Head of caudate nucleus (tissue), 42 donors: ENCODE data around the gene FABP1.

Experiments used
- DNase-seq, 42 donors: peaks; one replicate each; pipeline versions ENCODE4 v3.0.0 to v3.0.0-alpha.2; 2020 to 2021; ENCODE audit warnings: mixed read lengths in 7 of 42
- intact Hi-C: fragments of 100-400 bp; cut with DNase I; formaldehyde crosslinking; loops from one replicate; pipeline ENCODE4 v1.15.0; 2022

The FABP1 gene

DNA sequence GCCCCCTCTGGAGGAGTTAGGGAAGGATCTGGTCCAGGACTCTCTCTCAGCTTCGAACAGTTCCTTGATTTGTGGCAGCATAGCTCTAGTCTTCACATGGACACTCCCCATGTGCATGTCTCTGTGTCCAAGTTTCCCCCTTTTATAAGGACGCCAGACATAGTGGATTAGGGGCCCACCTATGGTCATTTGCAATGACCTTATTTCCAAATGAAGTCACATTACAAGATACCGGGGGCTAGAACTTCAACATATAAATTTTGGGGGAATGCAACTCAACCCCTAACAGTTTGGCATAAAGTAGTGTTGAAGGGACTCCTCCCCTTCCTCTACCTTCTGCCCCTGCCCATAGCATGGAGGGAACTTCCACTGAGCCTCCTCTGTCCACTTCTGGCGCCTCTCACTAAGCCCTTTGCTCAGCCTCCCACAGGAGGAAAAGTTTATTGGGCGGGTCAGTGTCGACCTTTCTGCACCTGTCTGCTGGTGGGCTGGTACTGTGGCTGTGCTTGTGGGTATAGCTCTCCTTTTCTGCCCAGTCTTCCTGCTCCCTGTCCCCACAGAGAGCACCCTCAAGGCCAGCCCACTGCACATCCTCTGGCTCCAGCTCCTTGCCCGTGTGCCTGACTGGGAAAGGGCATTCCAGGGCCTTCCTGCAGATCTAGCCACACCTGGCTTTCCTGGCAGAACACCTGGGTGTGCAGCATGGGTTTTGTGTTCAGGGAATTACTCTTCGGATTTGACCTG lies 5.5 kb downstream of the FABP1 start:
- intact Hi-C loops: no loop called here
- no peak for DNase-seq

DNA sequence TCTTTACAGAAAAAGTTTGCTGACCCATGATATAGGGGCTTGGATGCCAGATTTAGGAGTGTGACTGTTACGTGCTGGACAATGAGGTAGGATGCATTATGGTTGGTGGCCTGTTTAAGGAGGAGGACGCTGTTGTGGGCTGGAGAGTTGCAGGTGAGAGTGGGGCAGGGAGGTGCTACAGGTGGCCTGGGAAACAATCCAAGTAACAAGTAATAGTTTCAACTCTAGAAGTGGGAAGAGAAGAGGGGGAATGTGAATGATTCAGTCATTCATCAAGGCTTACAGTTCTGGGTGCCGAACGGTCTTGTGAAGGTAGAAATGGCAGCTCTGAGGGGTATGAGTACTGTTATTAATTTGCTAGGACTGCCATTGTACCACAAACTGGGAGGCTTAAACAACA lies 6.2 kb downstream of the FABP1 start:
- intact Hi-C loops: no loop called here
- no peak for DNase-seq

DNA sequence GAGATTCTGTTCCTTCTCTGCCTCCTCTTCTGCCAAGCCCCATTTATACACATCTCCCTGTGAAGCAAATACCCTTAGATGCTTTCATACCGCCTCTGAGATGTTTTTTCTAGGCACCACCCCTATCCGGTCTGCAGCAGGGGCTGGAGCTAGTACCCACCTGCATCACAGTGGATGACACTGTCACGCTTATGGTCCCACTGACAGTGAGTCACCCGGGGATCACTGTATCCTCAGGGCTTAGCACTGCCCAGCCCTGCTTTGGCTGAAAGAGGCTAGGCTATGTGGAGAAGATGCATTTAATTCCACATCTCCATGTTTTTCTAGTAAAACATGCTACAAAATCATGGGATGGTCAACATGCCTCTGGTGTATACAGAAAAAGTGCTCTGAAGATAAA lies 9.9 kb downstream of the FABP1 start:
- intact Hi-C loops: no loop called here
- no peak for DNase-seq

DNA sequence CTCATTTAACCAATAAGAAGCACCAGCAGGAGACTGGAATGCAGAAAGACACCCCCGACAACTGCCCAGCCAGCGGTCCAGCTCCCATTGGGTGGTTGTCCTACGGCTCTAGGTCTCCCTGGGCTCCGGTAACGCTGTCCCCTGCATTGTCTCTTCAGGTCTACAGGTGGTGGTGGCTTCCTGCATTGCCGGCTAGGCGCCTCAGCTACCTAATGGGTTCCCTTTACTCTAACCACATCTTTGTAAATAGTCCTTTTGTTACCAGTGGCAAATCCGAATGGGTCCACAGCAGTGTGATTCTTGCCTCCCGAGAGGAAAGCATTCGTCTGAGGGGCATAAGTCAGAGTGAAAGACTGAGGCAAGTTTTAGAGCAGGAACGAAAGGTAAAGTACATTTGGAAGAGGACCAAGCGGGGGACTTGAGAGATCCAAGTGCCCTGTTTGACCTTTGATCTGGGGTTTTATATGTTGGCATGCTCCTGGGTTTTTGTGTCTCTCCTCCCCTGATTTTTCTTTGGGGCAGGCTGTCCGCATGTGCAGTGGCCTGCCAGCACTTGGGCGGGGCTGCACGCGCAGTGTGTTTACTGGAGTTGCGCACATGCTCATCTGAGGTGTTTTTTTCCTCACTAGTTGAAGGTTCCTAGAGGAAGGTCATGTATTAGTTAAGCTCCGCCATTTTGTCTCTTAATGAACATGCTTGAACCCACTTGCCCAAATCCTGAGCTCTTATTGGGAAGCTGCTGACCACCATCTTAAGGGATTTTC lies 11.0 kb downstream of the FABP1 start:
- intact Hi-C loops: no loop called here
- no peak for DNase-seq

DNA sequence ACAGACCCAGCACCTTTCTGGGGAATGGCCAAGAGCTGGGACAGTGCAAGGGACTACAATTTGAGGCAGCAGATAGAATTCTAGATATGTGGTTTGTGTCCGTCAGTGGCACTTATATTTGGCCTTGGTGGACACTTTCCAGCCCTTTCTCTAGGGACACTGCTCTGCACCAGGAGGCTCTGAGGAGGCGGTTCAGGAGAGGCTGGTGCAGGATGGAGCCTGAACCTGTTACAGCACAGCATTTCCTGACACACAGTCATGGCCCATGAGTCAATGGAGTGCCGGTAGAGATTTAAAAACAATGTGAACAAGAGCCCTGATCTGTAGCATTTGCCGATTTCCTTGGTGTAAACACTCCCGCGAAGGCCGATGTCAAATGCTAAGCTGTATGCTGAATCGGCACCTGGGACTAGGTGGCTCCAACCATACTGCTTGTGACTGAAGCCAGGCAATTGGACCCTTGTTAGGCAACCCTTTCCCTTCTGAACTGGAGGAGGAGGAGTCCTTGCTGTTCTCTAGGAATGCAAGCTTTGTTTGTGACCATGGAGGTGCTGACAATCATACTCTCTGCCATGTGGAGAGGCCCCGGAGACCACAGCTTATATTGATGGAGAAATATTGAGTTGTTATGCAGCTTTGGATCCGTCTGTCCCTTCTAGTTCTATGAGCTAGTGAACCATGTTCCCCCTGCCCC lies 11.9 kb downstream of the FABP1 start:
- intact Hi-C loops: no loop called here
- no peak for DNase-seq

DNA sequence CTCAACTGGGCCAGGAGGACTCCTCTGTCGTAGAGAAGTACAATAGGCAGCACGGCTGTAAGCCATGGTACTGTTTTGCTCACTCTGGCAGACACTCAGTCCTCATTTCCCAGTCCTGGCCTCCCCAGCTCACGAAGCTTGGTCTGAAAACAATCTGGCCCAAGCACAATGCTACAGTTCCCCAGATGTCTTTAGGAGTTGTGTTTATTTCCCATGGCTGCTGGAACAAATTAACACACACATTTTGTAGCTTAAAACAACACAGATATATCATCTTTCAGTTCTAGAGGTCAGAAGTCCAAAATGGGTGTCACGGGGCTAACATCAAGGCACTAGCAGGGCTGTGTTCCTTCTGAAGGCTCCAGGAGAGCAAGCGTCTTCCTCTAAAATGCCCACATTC lies 13.0 kb downstream of the FABP1 start:
- peak in 2 of 42 donors; percentile 8 to 9 for DNase-seq

DNA sequence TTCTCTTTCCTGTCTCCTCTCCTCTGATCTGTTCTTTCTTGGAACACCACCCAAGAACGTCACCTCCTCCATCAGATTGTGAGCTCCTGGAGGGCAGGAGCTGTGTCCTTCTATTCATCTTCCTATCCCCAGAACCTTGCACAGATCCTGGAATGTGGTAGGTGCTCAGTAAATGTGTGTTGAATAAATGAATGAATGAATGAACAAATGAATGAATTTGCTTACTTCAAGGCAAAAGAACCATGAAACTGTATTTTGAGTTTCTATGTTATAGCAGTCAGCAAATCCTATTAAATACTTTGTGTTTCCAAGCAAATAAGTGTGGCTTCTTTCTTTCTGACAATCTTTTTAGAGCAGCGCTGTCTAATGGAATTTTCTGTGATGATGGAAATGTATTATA lies 14.8 kb downstream of the FABP1 start:
- intact Hi-C loops: no loop called here
- no peak for DNase-seq

More for the DNA sequence above, 13.0 kb downstream of the FABP1 start:
- intact Hi-C loops: no loop called here

DNA sequence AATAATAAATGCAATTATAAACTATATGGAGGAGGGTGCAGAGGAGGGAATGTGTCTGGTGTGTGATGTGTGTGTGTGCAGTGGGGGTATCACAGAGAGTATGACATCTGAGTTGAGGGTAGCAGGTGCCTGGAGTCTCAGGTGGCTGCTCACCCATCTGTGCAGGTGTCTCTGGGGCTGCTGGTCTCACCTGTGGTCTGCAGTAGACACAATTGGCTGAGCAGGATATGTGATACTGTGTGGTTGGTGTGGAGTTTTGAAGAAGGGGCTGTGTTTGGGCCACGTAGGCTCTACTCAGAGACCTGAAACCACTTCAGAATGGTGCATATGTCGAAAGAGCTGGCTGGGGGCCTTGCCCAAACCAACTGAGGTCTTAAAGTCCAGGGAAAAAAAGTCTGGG lies 17.0 kb downstream of the FABP1 start:
- intact Hi-C loops: no loop called here
- no peak for DNase-seq

DNA sequence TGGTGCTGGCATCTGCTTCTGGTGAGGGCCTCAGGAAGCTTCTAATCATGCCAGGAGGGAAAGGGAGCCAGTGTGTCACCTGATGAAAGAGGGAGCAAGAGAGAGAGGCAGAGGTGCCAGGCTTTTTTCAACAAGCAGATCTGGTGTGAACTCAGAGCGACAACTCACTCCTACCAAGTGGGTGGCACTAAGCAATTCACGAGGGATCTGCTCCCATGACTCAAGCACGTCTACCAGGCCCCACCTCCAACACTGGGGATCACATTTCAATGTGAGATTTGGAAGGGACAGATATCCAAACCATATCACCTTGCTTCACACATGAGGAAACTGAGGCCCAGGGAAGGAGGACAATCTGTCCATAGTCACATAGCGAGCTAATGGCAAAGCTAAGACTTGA lies 19.1 kb downstream of the FABP1 start:
- intact Hi-C loops: no loop called here
- no peak for DNase-seq

DNA sequence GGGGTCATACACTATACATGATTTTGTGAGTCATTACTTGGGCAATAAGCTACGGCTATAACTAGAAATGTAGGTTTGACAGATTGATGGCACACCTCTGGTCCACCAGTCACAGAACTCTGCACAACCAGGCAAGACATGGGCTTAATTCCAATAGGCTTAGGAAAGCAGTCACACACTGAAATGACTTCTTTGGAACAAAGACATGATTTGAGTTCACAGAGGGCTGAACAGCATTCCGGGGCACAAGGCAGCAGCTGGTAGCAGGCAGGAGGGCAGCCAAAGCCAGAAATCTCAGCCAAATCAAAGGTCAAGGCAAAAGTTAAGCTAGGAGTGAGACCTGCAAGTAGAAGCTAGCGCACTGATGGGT lies 27.4 kb downstream of the FABP1 start:
- intact Hi-C loops: no loop called here
- peak in 9 of 42 donors; percentile 7 to 36 (median 16) for DNase-seq

DNA sequence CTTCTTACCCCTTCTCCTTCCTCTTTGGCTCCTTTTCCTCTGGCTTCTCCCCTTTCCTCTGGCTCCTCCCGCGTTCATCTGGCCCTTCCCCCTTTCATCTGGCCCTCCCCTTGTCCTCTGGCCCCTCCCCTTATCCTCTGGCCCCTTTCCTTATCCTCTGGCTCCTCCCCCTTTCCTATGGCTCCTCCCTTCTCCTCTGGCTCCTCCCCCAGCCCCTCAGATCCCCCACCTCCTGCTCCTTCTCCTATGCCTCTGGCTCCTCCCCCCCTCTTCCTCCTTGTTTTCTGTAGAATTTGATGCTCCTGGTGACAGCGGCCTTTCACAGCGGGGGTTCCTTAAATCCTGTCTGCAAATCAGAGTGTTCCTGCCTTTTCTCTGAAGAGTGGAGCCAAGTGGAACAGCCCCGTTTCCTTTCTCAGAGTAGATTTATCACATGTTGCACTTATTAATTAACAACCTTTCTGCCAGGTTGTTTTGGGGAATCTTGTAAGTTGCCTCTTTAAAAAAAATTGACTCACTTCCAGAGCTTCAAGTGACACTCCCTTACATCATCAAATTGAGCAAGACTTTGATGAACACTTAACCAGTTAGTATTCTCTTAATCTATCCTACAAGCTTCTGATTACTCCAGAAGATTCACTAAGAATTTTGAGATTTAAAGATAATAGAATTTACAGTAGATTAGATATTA lies 27.9 kb downstream of the FABP1 start:
- intact Hi-C loops: no loop called here
- DNase-seq: no peak

DNA sequence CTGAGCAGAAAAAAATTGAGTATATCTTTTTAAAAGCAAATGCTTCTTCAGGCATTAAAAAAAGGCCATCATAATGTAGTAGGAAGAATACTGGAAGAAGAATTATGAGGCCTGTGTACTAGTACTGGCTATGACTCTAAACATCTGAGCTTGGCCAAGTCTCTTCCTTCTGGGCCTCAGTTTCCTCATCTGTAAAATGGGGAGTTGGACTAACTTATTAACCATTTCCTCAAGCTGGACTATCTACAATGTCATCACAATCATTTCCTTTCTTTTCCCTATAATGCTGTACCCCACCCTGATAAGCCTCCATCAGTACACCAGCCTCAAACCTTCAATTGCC lies 29.3 kb downstream of the FABP1 start:
- intact Hi-C loops: no loop called here
- DNase-seq: no peak

DNA sequence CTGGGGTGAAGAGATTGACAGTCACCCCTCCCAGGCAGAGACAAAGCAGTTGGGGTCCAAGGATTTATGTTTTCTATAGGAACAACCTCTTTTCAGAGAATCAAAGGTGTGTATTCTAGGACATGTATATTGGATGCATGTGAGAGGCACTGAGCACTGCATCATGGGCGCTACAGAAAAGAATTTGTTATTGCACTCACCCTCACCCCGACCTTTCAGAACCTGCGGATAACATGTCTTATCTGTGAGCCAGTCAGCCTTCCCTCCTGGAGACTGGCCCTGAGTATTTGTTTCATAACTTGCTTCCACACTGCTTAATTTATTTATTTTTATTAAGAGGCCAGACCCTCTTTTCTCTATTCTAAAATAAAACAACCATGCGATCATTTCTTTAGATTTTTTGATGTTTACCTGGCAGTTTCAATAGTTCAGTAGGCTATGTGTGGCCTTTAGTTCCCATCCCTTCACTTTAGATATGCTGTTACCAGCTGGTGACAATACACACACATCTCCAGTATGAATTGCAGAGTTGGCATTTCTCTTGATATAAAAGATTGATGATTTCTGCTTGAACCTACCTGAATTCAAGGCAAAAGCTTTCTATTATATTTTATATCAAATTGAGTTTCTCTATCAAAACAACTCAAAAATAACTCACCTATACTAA lies 29.8 kb downstream of the FABP1 start:
- no peak for DNase-seq
- intact Hi-C loops: no loop called here

DNA sequence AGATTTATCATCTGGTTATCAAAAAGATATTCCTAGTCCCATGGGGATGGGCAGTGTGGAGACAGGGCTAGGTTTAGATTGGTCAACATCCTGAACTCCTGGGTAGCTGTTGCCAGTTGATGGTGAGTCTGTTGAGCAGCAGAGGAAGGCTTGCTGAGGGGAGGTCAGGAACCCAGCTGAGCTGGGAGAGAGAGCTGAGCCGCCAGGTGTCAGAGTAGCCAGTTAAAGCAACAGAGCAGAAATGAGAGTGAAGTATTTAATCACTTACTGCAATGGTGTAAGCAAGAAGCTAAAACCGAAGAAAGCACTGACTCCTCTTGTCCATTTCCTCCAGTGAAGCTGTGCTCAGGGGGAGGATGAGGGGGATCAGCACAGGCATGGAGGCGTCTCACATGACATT lies 30.7 kb downstream of the FABP1 start:
- DNase-seq: no peak
- intact Hi-C loops: no loop called here

DNA sequence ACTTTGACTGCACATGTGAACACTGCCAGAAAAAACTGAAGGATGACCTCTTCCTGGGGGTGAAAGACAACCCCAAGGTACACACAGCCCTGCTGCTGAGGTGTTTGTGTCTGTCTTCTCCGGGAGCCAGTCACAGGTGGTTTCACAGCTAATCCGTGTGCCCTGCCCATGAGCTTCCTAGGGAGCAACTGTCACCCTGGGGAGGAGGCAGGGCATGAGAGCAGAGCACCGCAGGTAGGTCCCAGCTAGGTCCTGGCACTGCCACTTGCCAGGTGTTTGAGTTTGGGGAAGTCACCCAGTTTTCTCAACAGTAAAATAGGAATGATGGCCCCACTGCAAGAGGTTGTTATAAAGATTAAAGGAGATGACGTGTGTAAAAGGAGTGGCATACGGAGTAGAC lies 31.2 kb downstream of the FABP1 start:
- DNase-seq: no peak
- intact Hi-C loops: no loop called here

DNA sequence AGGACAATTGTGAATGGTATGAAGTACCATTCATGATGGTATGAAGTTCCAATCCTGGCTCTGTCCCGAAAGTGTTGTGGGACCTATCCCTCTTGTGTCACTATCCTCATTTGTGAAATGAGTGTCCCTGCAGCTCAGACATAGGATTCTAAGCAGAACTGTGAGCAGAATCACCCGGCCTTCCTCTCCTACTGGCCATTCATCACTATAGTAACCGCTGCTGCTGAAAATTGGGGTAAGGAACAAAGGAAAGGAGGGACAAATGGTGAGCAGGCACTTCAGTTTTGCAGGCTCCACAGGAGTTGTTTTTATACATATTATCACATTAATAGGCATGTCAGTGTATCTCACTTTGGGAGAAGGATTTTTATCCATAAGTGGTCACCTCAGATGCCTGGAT lies 32.8 kb downstream of the FABP1 start:
- no peak for DNase-seq
- intact Hi-C loops: no loop called here

DNA sequence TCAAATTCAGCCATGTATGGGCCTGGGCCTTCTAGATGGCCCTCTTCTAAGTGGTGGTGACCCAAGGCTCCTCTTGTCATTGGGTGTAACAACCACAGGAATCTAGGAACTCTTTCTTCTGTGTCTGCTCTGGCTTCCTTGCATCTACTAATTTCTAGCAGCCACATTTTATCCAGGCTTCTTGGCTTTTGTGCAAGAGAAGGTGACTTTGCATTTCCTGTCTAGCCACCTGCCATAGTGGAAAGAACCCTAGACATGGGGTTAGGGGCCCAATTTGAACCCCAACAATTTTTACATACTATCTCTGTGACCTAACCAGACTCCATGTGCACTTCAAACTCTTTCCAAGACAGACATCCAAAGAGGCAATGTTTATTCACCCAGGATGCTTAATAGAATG lies 35.1 kb downstream of the FABP1 start:
- intact Hi-C loops: no loop called here
- DNase-seq: no peak

DNA sequence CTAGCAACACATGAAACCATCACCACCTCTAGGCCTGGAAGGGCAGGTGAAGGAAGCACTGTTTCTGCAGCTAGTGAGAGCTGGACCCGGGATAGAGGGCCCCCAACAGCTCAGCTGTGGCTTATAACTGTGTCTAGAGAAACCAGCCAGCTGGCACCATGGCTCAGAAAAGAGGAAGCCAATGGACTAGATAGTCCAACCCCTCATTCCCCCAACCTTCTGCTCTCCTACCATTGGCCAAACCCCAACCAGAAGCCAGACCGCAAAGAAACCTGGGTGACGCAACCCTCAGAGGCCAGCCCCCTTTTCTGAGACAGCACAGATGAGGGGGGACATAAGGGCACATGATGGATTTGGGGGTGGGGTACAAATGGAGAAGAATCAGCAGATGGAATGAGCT lies 35.9 kb downstream of the FABP1 start:
- intact Hi-C loops: no loop called here
- no peak for DNase-seq
